WTC11 (cell line): ENCODE data around the gene SLK. TPM values are rescaled to one million over a fixed set of nuclear protein-coding genes. Genes with fewer than 3 reads are reported as not detected.

Source experiments
- ATAC-seq: fragments of 200-7000 bp; cut with Tn5 transposase; 2 replicates; pipeline ENCODE4 v1.10.0; 2021; ENCODE audit warnings: mild to moderate bottlenecking, moderate library complexity
- CTCF ChIA-PET: fragments of 300-600 bp; sonication (Branson Sonifier 250); formaldehyde crosslinking; loops from one replicate; lab custom pipeline; 2021; ENCODE audit warnings: antibody characterized with exemption; lab: Charles Lee
- POLR2A ChIA-PET: fragments of 350-600 bp; sonication (Branson Sonifier 250); formaldehyde crosslinking; loops from one replicate; lab custom pipeline; 2021; ENCODE audit warnings: antibody characterized with exemption; lab: Charles Lee
- DNase-seq: peaks from one replicate; pipeline ENCODE4 v3.0.0; 2021; ENCODE audit warnings: low spot score
- H3K27ac Mint-ChIP-seq: 2 replicates; pipeline ENCODE4 v1.8.0; 2021; ENCODE audit warnings: mixed read lengths
- H3K27me3 Mint-ChIP-seq: 2 replicates; pipeline ENCODE4 v1.8.0; 2021; ENCODE audit warnings: low read depth, mild to moderate bottlenecking, moderate library complexity, mixed read lengths
- H3K36me3 Mint-ChIP-seq: 2 replicates; pipeline ENCODE4 v1.8.0; 2021; ENCODE audit warnings: mixed read lengths
- H3K4me1 Mint-ChIP-seq: 2 replicates; pipeline ENCODE4 v1.8.0; 2022; ENCODE audit warnings: mixed read lengths
- H3K4me3 Mint-ChIP-seq: 2 replicates; pipeline ENCODE4 v1.8.0; 2021; ENCODE audit warnings: mild to moderate bottlenecking, moderate library complexity, mixed read lengths
- H3K9me3 Mint-ChIP-seq: 2 replicates; pipeline ENCODE4 v1.8.0; 2021; ENCODE audit warnings: mixed read lengths
- FOXK1 ChIP-seq: sonication (generic); formaldehyde crosslinking; IDR thresholded peaks from 2 replicates; pipeline ENCODE4 v1.8.0; 2022; ENCODE audit warnings: mild to moderate bottlenecking, moderate library complexity, missing genetic modification reagents
- GABPB1 ChIP-seq: sonication (generic); formaldehyde crosslinking; IDR thresholded peaks from 2 replicates; pipeline ENCODE4 v1.8.1; 2023; ENCODE audit warnings: mild to moderate bottlenecking, missing genetic modification reagents
- HMGXB4 ChIP-seq: sonication (generic); formaldehyde crosslinking; IDR thresholded peaks from 2 replicates; pipeline ENCODE4 v1.8.1; 2023; ENCODE audit warnings: mild to moderate bottlenecking, moderate library complexity, missing genetic modification reagents
- IRF2 ChIP-seq: sonication (generic); formaldehyde crosslinking; IDR thresholded peaks from 2 replicates; pipeline ENCODE4 v1.8.0; 2022; ENCODE audit warnings: low read depth, missing genetic modification reagents, borderline replicate concordance
- JAZF1 ChIP-seq: fragments of 250-450 bp; sonication (Bioruptor Pico); IDR thresholded peaks from 2 replicates; pipeline ENCODE4 v1.9.0; 2021; ENCODE audit warnings: moderate library complexity, mild to moderate bottlenecking, inconsistent platforms
- MYBL2 ChIP-seq: sonication (generic); formaldehyde crosslinking; IDR thresholded peaks from 2 replicates; pipeline ENCODE4 v1.8.1; 2023; ENCODE audit warnings: mild to moderate bottlenecking, moderate library complexity, missing genetic modification reagents
- NFATC4 ChIP-seq: fragments of 250-450 bp; sonication (Bioruptor Pico); IDR thresholded peaks from 2 replicates; pipeline ENCODE4 v1.9.0; 2021; ENCODE audit warnings: mild to moderate bottlenecking
- NFE2L1 ChIP-seq: sonication (generic); formaldehyde crosslinking; IDR thresholded peaks from 2 replicates; pipeline ENCODE4 v1.8.1; 2023; ENCODE audit warnings: missing genetic modification reagents
- NR2C2 ChIP-seq: sonication (generic); formaldehyde crosslinking; IDR thresholded peaks from 2 replicates; pipeline ENCODE4 v1.8.0; 2022; ENCODE audit warnings: mild to moderate bottlenecking, missing genetic modification reagents
- PRRX2 ChIP-seq: fragments of 250-450 bp; sonication (Bioruptor Pico); IDR thresholded peaks from 2 replicates; pipeline ENCODE4 v1.8.0; 2021; ENCODE audit warnings: mild to moderate bottlenecking
- RORB ChIP-seq: fragments of 250-450 bp; sonication (Bioruptor Pico); IDR thresholded peaks from 2 replicates; pipeline ENCODE4 v1.9.0; 2021; ENCODE audit warnings: mild to moderate bottlenecking
- TCF7 ChIP-seq: sonication (generic); formaldehyde crosslinking; IDR thresholded peaks from 2 replicates; pipeline ENCODE4 v1.8.0; 2022; ENCODE audit warnings: mild to moderate bottlenecking, low read depth, missing genetic modification reagents, moderate library complexity
- USF1 ChIP-seq: sonication (generic); formaldehyde crosslinking; IDR thresholded peaks from 2 replicates; pipeline ENCODE4 v1.8.0; 2022; ENCODE audit warnings: mild to moderate bottlenecking, missing genetic modification reagents
- ZBTB21 ChIP-seq: sonication (generic); formaldehyde crosslinking; IDR thresholded peaks from 2 replicates; pipeline ENCODE4 v1.8.1; 2023; ENCODE audit warnings: mild to moderate bottlenecking, missing genetic modification reagents, borderline replicate concordance
- ZNF263 ChIP-seq: sonication (generic); formaldehyde crosslinking; IDR thresholded peaks from 2 replicates; pipeline ENCODE4 v1.8.1; 2022; ENCODE audit warnings: low read depth, mild to moderate bottlenecking, moderate library complexity, missing genetic modification reagents
- ZNF281 ChIP-seq: sonication (generic); formaldehyde crosslinking; IDR thresholded peaks from 2 replicates; pipeline ENCODE4 v1.8.0; 2023; ENCODE audit warnings: mild to moderate bottlenecking, missing genetic modification reagents
- ZNF416 ChIP-seq: fragments of 250-450 bp; sonication (Bioruptor Pico); IDR thresholded peaks from 2 replicates; pipeline ENCODE4 v1.9.0; 2021; ENCODE audit warnings: mild to moderate bottlenecking, inconsistent platforms
- total RNA-seq: library from RNA; stranded (reverse); gene quantifications from 3 replicates; pipeline ENCODE4 v1.2.3, GENCODE V29; 2021
- TF ChIP-seq, protein P1 (sequence below): sonication (generic); formaldehyde crosslinking; IDR thresholded peaks from 2 replicates; pipeline ENCODE4 v1.8.0; 2023; ENCODE audit warnings: missing genetic modification reagents, mild to moderate bottlenecking, borderline replicate concordance
- TF ChIP-seq, protein P2 (sequence below): sonication (generic); formaldehyde crosslinking; IDR thresholded peaks from 2 replicates; pipeline ENCODE4 v1.8.1; 2023; ENCODE audit warnings: mild to moderate bottlenecking, missing genetic modification reagents
- TF ChIP-seq, protein P3 (sequence below): sonication (generic); formaldehyde crosslinking; IDR thresholded peaks from 2 replicates; pipeline ENCODE4 v1.8.1; 2023; ENCODE audit warnings: mild to moderate bottlenecking, missing genetic modification reagents, moderate library complexity

SLK gene
- total RNA-seq, 1 experiment from 2014 or later = 19.2 TPM

DNA sequence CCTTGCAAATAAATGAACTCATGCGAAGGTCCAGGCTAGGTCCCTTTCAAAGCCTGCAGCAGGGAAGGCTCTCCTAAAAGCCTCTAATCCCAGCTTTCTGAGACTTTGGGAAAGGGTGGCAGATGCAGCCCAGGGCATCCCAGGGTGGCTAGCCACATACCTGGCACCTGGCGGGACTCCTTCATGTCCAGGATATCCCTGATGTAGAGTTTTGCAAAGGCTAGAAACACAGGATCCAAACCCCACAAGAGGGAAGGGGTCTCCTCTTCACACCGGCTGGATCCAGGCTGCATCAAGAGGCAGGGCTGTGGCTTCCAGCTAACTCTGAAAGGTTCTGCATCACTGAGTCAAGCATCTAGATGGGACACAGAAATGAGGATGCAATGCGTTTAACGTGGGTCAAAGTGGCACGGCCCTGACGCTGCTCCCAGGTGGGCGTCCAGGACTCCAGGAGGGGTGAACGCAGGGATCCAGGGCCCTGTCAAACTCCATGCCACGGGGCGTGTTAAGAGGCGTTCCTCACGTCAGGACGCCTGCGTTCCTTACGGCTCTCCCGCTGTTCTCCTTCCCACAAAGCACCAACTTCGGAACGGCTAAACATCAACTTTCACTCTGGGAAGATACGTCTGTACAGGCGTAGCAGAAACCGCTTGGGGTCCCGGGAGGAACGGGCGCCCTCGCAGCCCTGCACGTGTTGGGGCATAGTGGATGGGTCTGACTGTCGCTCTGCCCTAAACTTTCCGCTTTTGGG lies 49.5 kb upstream of the SLK start (continued):
- TF ChIP-seq USF1 (peak; percentile 34; the same call in 1 of the 2 replicates), NR2C2 (CRISPR knock-in tag) (no peak), ZNF416 (CRISPR knock-in tag) (0 out of 2 replicates have a peak, but pooled peaks have one; percentile 17), FOXK1 (0 out of 2 replicates have a peak, but pooled peaks have one; percentile 23), NFE2L1 (CRISPR knock-in tag) (no peak), PRRX2 (no peak), ZNF281 (no peak), IRF2 (no peak), ZNF263 (no peak), NFATC4 (no peak), ZBTB21 (peak; percentile 65; the same call in 1 of the 2 replicates)
- TF ChIP-seq, protein P1, sequence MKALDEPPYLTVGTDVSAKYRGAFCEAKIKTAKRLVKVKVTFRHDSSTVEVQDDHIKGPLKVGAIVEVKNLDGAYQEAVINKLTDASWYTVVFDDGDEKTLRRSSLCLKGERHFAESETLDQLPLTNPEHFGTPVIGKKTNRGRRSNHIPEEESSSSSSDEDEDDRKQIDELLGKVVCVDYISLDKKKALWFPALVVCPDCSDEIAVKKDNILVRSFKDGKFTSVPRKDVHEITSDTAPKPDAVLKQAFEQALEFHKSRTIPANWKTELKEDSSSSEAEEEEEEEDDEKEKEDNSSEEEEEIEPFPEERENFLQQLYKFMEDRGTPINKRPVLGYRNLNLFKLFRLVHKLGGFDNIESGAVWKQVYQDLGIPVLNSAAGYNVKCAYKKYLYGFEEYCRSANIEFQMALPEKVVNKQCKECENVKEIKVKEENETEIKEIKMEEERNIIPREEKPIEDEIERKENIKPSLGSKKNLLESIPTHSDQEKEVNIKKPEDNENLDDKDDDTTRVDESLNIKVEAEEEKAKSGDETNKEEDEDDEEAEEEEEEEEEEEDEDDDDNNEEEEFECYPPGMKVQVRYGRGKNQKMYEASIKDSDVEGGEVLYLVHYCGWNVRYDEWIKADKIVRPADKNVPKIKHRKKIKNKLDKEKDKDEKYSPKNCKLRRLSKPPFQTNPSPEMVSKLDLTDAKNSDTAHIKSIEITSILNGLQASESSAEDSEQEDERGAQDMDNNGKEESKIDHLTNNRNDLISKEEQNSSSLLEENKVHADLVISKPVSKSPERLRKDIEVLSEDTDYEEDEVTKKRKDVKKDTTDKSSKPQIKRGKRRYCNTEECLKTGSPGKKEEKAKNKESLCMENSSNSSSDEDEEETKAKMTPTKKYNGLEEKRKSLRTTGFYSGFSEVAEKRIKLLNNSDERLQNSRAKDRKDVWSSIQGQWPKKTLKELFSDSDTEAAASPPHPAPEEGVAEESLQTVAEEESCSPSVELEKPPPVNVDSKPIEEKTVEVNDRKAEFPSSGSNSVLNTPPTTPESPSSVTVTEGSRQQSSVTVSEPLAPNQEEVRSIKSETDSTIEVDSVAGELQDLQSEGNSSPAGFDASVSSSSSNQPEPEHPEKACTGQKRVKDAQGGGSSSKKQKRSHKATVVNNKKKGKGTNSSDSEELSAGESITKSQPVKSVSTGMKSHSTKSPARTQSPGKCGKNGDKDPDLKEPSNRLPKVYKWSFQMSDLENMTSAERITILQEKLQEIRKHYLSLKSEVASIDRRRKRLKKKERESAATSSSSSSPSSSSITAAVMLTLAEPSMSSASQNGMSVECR = peak; percentile 73; the same call in 1 of the 2 replicates
- TF ChIP-seq, protein P2, sequence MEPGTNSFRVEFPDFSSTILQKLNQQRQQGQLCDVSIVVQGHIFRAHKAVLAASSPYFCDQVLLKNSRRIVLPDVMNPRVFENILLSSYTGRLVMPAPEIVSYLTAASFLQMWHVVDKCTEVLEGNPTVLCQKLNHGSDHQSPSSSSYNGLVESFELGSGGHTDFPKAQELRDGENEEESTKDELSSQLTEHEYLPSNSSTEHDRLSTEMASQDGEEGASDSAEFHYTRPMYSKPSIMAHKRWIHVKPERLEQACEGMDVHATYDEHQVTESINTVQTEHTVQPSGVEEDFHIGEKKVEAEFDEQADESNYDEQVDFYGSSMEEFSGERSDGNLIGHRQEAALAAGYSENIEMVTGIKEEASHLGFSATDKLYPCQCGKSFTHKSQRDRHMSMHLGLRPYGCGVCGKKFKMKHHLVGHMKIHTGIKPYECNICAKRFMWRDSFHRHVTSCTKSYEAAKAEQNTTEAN (CRISPR knock-in tag) = no peak
- TF ChIP-seq, protein P3, sequence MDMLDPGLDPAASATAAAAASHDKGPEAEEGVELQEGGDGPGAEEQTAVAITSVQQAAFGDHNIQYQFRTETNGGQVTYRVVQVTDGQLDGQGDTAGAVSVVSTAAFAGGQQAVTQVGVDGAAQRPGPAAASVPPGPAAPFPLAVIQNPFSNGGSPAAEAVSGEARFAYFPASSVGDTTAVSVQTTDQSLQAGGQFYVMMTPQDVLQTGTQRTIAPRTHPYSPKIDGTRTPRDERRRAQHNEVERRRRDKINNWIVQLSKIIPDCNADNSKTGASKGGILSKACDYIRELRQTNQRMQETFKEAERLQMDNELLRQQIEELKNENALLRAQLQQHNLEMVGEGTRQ (CRISPR knock-in tag) = no peak

- POLR2A ChIA-PET = no interaction called here
- TF ChIP-seq HMGXB4 (CRISPR knock-in tag) = no peak
- no peak for TF ChIP-seq MYBL2 (CRISPR knock-in tag)
- no peak for TF ChIP-seq RORB (CRISPR knock-in tag)
- no peak for TF ChIP-seq TCF7
- no peak for TF ChIP-seq GABPB1
- TF ChIP-seq JAZF1 (CRISPR knock-in tag) = no peak
Measured at GRCh38 chr10:103918053-103918846, 48.7 kb upstream of the SLK start, which contains the start of gene STN1. STN1 (minus strand) TSS chr10:103918184; CDS start chr10:103917594, 590 bp downstream.

More at GRCh38 chr10:103918053-103918846, 48.7 kb upstream of the SLK start, which contains the start of gene STN1:
- peak within 1 kb of the TSS; percentile 90 for H3K4me3 Mint-ChIP-seq
- H3K36me3 Mint-ChIP-seq = peaks cover 28% of the 10 kb centered on the region
- CTCF ChIA-PET = interaction anchor here (0.7 to 2.0 kb wide), 3 partner anchors 30 to 420 kb away, joined by 3 to 5 read pairs (median 4); no protein-coding TSS in a partner anchor
- H3K27ac Mint-ChIP-seq = peak within 1 kb of the TSS; percentile 97
- peak; percentile 98 for DNase-seq
- H3K9me3 Mint-ChIP-seq = peaks cover 18% of the 10 kb centered on the region
- peaks cover 20% of the 10 kb centered on the region for H3K4me1 Mint-ChIP-seq
- ATAC-seq = peak; percentile 95
- H3K27me3 Mint-ChIP-seq = no peaks in the 10 kb centered on the region
